NCI-H446 (cell line): Measurements from ENCODE around the gene MAGI1.
A peak's percentile ranks its signal among the peaks of the same experiment; 100 is the strongest.

Experiments used
- DNase-seq, 2 experiments: peaks; one replicate each; lab custom pipeline; 2025; lab: John Stamatoyannopoulos, UW

The MAGI1 gene

DNA sequence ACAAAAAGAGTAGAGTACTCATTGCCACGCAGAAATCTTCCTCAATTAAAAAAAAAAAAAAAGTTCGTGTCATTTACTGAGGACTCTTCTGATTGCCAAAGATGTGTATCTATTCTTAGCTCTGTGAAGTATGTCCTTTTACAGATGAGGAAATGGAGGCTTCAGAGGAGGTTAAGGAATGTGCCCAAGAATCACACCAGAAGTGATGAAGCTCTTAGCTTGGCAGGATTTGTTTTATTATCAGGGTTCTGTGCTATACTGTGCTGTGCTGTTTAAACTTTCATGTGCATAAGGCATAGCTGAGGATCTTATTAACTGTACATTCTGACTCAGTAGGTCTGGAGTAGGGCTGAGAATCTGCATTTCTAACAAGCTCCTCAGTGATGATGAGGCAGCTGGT lies 685.8 kb downstream of the MAGI1 start:
- no peak for DNase-seq

GRCh38 chr3:65351753-65352152 lies 687.0 kb downstream of the MAGI1 start:
- no peak for DNase-seq

GRCh38 chr3:65350801-65351476 lies 687.8 kb downstream of the MAGI1 start:
- DNase-seq: no peak

- no peak for DNase-seq
Measured at GRCh38 chr3:65348398-65348995, 690.2 kb downstream of the MAGI1 start.

- no peak for DNase-seq
Measured at GRCh38 chr3:65347166-65347565, 691.6 kb downstream of the MAGI1 start.

DNA sequence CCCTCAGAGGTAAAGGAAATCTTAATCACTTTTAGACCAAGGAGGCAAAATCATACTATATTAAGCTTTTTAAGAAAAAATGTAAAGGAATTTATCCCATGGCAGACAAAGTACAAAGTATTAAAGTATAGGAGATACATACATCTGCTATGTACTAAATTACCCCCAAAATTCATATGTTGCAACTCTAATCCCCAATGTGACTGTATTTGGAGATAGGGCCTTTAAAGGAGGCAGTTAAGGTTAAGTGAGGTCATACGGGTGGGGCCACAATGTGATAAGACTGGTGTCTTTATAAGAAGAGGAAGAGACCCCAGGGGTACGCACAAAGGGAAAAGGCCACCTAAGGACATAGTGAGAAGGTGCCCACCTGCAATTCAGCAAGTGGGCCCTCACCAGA lies 693.9 kb downstream of the MAGI1 start:
- no peak for DNase-seq

GRCh38 chr3:65344444-65344843 lies 694.3 kb downstream of the MAGI1 start:
- DNase-seq: no peak

- no peak for DNase-seq
Measured at GRCh38 chr3:65343736-65344135, 695.0 kb downstream of the MAGI1 start.

DNA sequence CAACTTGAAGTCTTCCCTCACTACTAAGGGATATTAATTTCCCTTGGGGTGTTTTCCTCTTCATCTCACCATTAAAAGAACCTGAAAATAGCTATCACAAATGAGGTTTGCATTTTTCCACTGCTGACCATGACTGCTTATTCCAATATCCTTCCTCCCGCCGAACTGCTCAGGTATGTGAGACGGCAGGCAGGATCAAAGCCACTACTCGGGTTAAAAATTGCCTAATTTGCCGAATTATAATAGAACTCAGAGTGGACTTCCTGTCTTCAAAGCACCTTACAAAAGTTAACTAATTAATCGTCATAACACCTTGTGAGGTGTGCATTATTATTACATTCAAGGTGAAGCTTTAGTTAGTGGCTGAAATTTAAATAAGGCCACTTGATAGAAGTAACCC lies 695.7 kb downstream of the MAGI1 start:
- DNase-seq: no peak

GRCh38 chr3:65342084-65342683 lies 696.5 kb downstream of the MAGI1 start:
- peak; percentile 28 to 58 for DNase-seq

DNA sequence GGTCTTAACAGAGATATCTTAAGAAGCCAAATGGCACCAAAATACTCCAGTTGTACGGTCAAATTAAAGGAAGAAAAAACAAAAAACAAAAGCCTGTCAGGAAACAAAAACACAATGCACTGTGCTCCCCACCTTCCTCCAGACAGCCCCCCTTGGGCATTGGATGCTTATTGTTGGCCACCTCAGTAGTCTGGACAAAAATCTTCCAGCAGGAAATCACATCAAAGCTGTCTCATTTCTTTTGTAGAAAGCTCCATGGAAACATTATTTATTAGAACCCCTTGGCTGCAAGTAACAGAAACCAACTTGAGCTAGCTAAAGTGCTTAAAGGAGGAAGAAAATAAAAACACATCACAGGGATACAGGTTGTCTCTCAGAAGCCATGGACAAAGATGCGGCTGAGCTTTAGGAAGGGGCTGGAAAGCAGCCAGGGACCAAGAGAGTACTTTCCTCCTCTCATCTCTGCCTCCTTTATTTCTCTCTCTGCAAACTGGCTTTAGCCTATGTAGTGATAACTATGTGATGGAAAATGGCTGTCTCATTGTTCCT lies 699.5 kb downstream of the MAGI1 start:
- DNase-seq: no peak

- no peak for DNase-seq
Measured at GRCh38 chr3:65338571-65338970, 700.1 kb downstream of the MAGI1 start.

DNA sequence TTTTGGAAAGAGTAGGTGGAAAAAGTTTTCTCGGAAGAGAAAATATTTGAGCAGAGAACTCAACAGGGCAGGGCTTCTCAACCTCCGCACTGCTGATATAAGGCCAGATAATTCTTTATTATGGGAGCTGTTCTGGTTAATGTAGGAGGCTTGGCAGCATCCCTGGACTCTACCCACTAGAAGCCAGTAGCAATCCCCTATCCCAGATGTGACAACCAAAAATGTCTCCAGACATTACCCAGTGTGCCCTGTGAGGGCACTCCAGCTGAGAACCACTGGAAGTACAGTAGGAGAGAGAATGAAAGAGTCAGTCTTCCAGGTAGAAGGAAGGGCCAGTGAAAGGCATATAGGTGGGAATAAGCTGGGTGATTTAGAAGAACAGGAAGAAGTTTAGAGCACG lies 703.1 kb downstream of the MAGI1 start:
- no peak for DNase-seq

- DNase-seq: no peak
Measured at GRCh38 chr3:65334045-65334665, 704.6 kb downstream of the MAGI1 start.

DNA sequence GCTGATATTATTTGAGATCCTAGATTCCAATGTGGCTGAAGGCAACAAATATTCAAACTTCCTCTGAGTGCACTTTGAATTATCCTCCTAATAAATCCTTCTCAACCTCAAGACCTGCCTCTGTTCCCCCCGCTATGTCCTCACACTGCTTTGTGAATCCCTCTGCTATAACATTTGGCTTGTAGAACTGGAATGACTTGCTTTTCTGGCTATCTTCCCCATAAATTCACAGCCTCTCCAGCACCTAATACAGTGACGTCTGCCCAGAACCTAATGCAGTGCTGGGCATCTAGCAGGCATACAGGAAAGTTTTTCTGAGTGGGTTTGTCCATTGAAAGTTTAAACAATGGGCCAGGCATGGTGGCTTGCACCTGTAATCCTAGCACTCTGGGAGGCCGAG lies 707.0 kb downstream of the MAGI1 start:
- DNase-seq: no peak

DNA sequence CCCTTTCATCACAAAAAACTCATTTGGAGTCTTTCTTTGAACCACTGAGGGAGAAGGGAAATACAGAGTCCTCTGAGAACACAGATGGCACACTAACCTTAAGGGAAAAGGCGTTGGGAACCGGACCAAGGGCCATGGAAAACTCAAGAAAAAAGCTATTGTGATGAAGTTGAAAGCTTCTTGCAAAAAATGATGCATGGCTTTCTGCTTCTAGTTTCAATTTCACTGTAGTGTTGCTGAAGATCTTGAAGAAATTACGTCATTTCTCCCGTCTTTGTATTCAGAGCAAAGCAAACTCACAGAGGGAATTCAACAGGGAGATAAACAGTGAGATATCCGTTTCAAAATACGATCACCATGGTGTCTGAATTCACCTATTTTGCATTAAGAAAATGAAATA lies 708.6 kb downstream of the MAGI1 start:
- DNase-seq: no peak

DNA sequence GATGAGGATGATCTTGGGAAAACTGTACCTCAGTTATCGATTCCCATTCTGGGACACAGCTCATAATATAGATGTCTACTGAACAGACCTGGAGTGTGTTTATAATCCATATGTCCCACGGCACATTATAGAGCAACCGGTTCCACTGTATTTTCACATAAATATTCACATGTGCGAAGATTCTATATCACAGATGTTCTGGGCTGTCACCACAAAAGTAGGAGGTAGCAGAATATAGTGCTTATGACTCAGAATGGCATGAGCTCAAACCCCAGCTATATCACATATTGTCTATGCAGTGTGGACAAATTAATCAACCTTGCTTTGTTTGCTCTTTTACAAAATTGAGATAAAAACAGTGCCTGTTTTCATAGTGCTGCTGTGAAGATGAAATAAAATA lies 710.6 kb downstream of the MAGI1 start:
- no peak for DNase-seq

- DNase-seq: no peak
Measured at GRCh38 chr3:65326574-65326973, 712.1 kb downstream of the MAGI1 start.

DNA sequence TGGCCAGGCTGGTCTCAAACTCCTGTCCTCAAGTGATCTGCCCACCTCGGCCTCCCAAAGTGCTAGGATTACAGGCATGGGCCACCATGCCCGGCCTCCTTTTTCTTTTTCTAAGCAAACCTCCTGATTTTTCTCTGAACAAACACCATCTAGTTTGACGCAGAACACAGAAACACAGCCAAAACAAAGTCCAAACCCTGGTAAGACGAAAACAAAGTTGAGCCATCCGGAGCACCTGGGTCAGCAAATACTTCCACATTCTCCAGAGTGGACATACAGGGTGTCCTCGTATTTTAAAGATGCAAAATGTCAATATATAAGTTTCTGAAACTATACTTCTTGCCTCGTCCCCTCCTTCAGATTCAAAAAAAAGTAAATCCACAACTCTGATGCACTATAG lies 715.8 kb downstream of the MAGI1 start:
- no peak for DNase-seq

DNA sequence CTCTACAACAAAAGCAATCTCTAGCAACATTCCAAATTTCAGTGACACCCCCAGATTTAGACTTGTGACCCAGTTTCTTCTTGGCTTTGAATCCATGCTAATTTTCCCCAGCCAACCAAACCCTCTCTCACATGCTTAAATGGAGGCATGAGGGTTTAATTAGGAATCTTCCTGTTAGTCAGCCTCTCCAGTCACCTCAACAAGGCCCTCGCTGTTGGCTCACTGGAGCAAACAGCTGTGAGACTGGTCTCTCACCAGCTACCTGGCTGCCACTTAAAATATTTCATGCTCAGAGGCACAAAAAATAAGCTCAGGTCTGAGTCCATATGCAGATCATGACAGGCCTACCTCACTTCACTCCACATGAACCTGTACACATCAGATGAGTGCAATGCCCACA lies 720.5 kb downstream of the MAGI1 start:
- no peak for DNase-seq

GRCh38 chr3:65314916-65315315 lies 723.8 kb downstream of the MAGI1 start:
- DNase-seq: no peak

GRCh38 chr3:65314269-65314668 lies 724.4 kb downstream of the MAGI1 start:
- no peak for DNase-seq

DNA sequence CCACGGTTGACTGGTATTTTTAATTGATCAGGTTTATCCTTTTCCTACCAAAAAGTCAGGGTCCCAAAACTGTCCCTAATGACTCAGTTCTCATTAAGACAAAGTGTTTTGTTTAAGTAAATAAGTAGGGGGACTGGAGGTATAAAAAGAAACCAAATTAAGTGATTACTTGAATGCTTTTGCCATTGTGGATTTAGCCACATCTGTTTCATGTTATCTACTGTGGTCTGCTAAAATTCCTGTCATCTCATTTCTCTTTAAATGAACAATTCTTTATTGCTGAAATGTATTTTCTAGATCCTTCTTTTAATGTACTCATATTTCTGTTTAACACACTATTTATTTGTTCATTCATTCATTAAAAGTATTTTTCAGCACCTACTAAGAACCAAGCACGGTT lies 725.1 kb downstream of the MAGI1 start:
- DNase-seq: no peak
